Measurements from ENCODE around the gene LLGL1. TPM values are rescaled to one million over a fixed set of nuclear protein-coding genes. Genes with fewer than 3 reads are reported as not detected.

Gene LLGL1
- total and polyA plus RNA-seq, 7 experiments from 2014 or later, result 0.89 to 21.6 (median 13.6) TPM

GRCh38 chr17:18224387-18225120, 881 bp upstream of the LLGL1 start:
- intact Hi-C loops (cut with micrococcal nuclease), result loop anchor here (1.0 to 2.0 kb wide), 6 partner anchors 36 to 748 kb away; partner anchors contain the start of genes ALKBH5 (in 2 of the 2), MIEF2 (in 2 of the 2), SMCR8 (in 2 of the 2) and MED9 (in 1 of the 2)
- Mint-ChIP-seq H3K27me3 (no peaks in the 10 kb centered on the region), H3K27ac (peak overlapping the region in 4 of 9 donors; percentile 64 to 80 (median 77)), H3K4me1 (peaks cover 24 to 30% (median 27%) of the 10 kb centered on the region in 7 donors), H3K9me3 (peaks cover 0 to 4% (median 0%) of the 10 kb centered on the region in 11 donors), H3K36me3 (no peaks in the 10 kb centered on the region), H3K4me3 (peak overlapping the region; percentile 54 to 88 (median 64))
- H3K4me1 ChIP-seq (ENCODE audit: control insufficient read depth in 2 of 2, insufficient read depth in 2 of 2, low read length in 2 of 2), result peaks cover 7 to 13% of the 10 kb centered on the region in 2 donors
- no peaks in the 10 kb centered on the region for H3K36me3 ChIP-seq (ENCODE audit: control insufficient read depth in 2 of 3, insufficient read depth in 3 of 3, low read length in 3 of 3)
- H3K27me3 ChIP-seq (ENCODE audit: control insufficient read depth in 2 of 2, insufficient read depth in 2 of 2, low read length in 2 of 2), result no peaks in the 10 kb centered on the region
- ATAC-seq, result no peak
- no peaks in the 10 kb centered on the region for H3K9me3 ChIP-seq (ENCODE audit: control insufficient read depth in 2 of 3, low read length in 3 of 3)
- POLR2A ChIA-PET, result interaction anchor here (0.7 to 2.0 kb wide), 6 partner anchors 10 to 515 kb away, joined by 3 to 8 read pairs (median 3); partner anchors contain the start of gene ALKBH5
- H3K27ac ChIP-seq (ENCODE audit: low read depth, low read length), result peak overlapping the region; percentile 34
- H3K4me3 ChIP-seq (ENCODE audit: low read length), result peak overlapping the region; percentile 46
- DNase-seq, result no peak
- CTCF ChIA-PET, result interaction anchor here (1.0 kb wide), 2 partner anchors 27 to 450 kb away, joined by 3 read pairs; no protein-coding TSS in a partner anchor

GRCh38 chr17:18225642-18226283, 328 bp downstream of the LLGL1 start:
- ChIA-PET POLR2A (no interaction called here), CTCF (no interaction called here)
- H3K27me3 ChIP-seq (ENCODE audit: control insufficient read depth in 2 of 2, insufficient read depth in 2 of 2, low read length in 2 of 2), result no peaks in the 10 kb centered on the region
- peak overlapping the region; percentile 88 to 100 (median 94) for H3K4me3 Mint-ChIP-seq
- H3K36me3 ChIP-seq (ENCODE audit: control insufficient read depth in 2 of 3, insufficient read depth in 3 of 3, low read length in 3 of 3), result no peaks in the 10 kb centered on the region
- H3K27me3 Mint-ChIP-seq, result no peaks in the 10 kb centered on the region
- peaks cover 0 to 4% (median 0%) of the 10 kb centered on the region in 11 donors for H3K9me3 Mint-ChIP-seq
- intact Hi-C loops (cut with micrococcal nuclease), result loop anchor here (1.0 to 2.0 kb wide), 6 partner anchors 35 to 749 kb away; partner anchors contain the start of genes ALKBH5 (in 2 of the 2), MIEF2 (in 2 of the 2), SMCR8 (in 2 of the 2) and MED9 (in 1 of the 2)
- peak overlapping the region; percentile 71 to 95 (median 90) for H3K27ac Mint-ChIP-seq
- DNase-seq (peak in 3 of 9 donors; percentile 16 to 27 (median 18)), ATAC-seq (no peak)
- peak overlapping the region; percentile 83 for H3K4me3 ChIP-seq (ENCODE audit: low read length)
- H3K4me1 ChIP-seq (ENCODE audit: control insufficient read depth in 2 of 2, insufficient read depth in 2 of 2, low read length in 2 of 2), result peaks cover 7 to 13% of the 10 kb centered on the region in 2 donors
- H3K4me1 Mint-ChIP-seq, result peaks cover 24 to 30% (median 27%) of the 10 kb centered on the region in 7 donors
- H3K27ac ChIP-seq (ENCODE audit: low read depth, low read length), result peak overlapping the region; percentile 73
- no peaks in the 10 kb centered on the region for H3K9me3 ChIP-seq (ENCODE audit: control insufficient read depth in 2 of 3, low read length in 3 of 3)
- no peaks in the 10 kb centered on the region for H3K36me3 Mint-ChIP-seq

- intact Hi-C loops (cut with micrococcal nuclease), result no loop called here
- ChIA-PET POLR2A (no interaction called here), CTCF (no interaction called here)
Measured at GRCh38 chr17:18226284-18226945, 980 bp downstream of the LLGL1 start.

GRCh38 chr17:18227635-18228034, 2.2 kb downstream of the LLGL1 start:
- Mint-ChIP-seq H3K4me3 (peak overlapping the region in 5 of 10 donors; percentile 7 to 73 (median 25)), H3K36me3 (no peaks in the 10 kb centered on the region), H3K4me1 (peaks cover 24 to 30% (median 27%) of the 10 kb centered on the region in 7 donors), H3K9me3 (peaks cover 0 to 4% (median 0%) of the 10 kb centered on the region in 11 donors), H3K27me3 (no peaks in the 10 kb centered on the region), H3K27ac (peak overlapping the region in 3 of 9 donors; percentile 12 to 48 (median 45))
- H3K4me3 ChIP-seq (ENCODE audit: low read length), result no peak overlapping the region
- ChIA-PET POLR2A (no interaction called here), CTCF (interaction anchor here (0.7 kb wide), 1 partner anchor 36 kb away, joined by 5 read pairs; no protein-coding TSS in a partner anchor)
- H3K36me3 ChIP-seq (ENCODE audit: control insufficient read depth in 2 of 3, insufficient read depth in 3 of 3, low read length in 3 of 3), result peaks cover 0 to 9% (median 0%) of the 10 kb centered on the region in 3 experiments
- H3K27me3 ChIP-seq (ENCODE audit: control insufficient read depth in 2 of 2, insufficient read depth in 2 of 2, low read length in 2 of 2), result no peaks in the 10 kb centered on the region
- no peaks in the 10 kb centered on the region for H3K9me3 ChIP-seq (ENCODE audit: control insufficient read depth in 2 of 3, low read length in 3 of 3)
- ATAC-seq, result no peak
- intact Hi-C loops (cut with micrococcal nuclease), result no loop called here
- no peak overlapping the region for H3K27ac ChIP-seq (ENCODE audit: low read depth, low read length)
- H3K4me1 ChIP-seq (ENCODE audit: control insufficient read depth in 2 of 2, insufficient read depth in 2 of 2, low read length in 2 of 2), result peaks cover 7 to 13% of the 10 kb centered on the region in 2 donors
- no peak for DNase-seq

More at GRCh38 chr17:18226284-18226945, 980 bp downstream of the LLGL1 start:
- ATAC-seq, result no peak
- Histone ChIP-seq H3K4me1 (ENCODE audit: control insufficient read depth in 2 of 2, insufficient read depth in 2 of 2, low read length in 2 of 2) (peaks cover 7 to 13% of the 10 kb centered on the region in 2 donors), H3K9me3 (ENCODE audit: control insufficient read depth in 2 of 3, low read length in 3 of 3) (no peaks in the 10 kb centered on the region), H3K36me3 (ENCODE audit: control insufficient read depth in 2 of 3, insufficient read depth in 3 of 3, low read length in 3 of 3) (no peaks in the 10 kb centered on the region), H3K27me3 (ENCODE audit: control insufficient read depth in 2 of 2, insufficient read depth in 2 of 2, low read length in 2 of 2) (no peaks in the 10 kb centered on the region), H3K27ac (ENCODE audit: low read depth, low read length) (peak overlapping the region; percentile 73), H3K4me3 (ENCODE audit: low read length) (peak overlapping the region; percentile 83)
- H3K36me3 Mint-ChIP-seq, result no peaks in the 10 kb centered on the region
- peak overlapping the region; percentile 71 to 95 (median 90) for H3K27ac Mint-ChIP-seq
- H3K9me3 Mint-ChIP-seq, result peaks cover 0 to 4% (median 0%) of the 10 kb centered on the region in 11 donors
- DNase-seq, result peak in 1 of 9 donors; percentile 5
- peak overlapping the region; percentile 88 to 100 (median 94) for H3K4me3 Mint-ChIP-seq
- no peaks in the 10 kb centered on the region for H3K27me3 Mint-ChIP-seq
- H3K4me1 Mint-ChIP-seq, result peaks cover 24 to 30% (median 27%) of the 10 kb centered on the region in 7 donors

GRCh38 chr17:18228176-18228682, 2.8 kb downstream of the LLGL1 start:
- Histone ChIP-seq H3K4me1 (ENCODE audit: control insufficient read depth in 2 of 2, insufficient read depth in 2 of 2, low read length in 2 of 2) (peaks cover 7 to 13% of the 10 kb centered on the region in 2 donors), H3K36me3 (ENCODE audit: control insufficient read depth in 2 of 3, insufficient read depth in 3 of 3, low read length in 3 of 3) (peaks cover 0 to 15% (median 0%) of the 10 kb centered on the region in 3 experiments), H3K27me3 (ENCODE audit: control insufficient read depth in 2 of 2, insufficient read depth in 2 of 2, low read length in 2 of 2) (no peaks in the 10 kb centered on the region), H3K9me3 (ENCODE audit: control insufficient read depth in 2 of 3, low read length in 3 of 3) (no peaks in the 10 kb centered on the region), H3K4me3 (ENCODE audit: low read length) (no peak overlapping the region), H3K27ac (ENCODE audit: low read depth, low read length) (no peak overlapping the region)
- intact Hi-C loops (cut with micrococcal nuclease), result no loop called here
- Mint-ChIP-seq H3K9me3 (peaks cover 0 to 4% (median 0%) of the 10 kb centered on the region in 11 donors), H3K4me1 (peaks cover 24 to 30% (median 27%) of the 10 kb centered on the region in 7 donors), H3K4me3 (peak overlapping the region in 2 of 10 donors; percentile 26 to 73), H3K36me3 (no peaks in the 10 kb centered on the region), H3K27ac (peak overlapping the region in 2 of 9 donors; percentile 45 to 84), H3K27me3 (no peaks in the 10 kb centered on the region)
- DNase-seq (no peak), ATAC-seq (no peak)
- CTCF ChIA-PET, result no interaction called here
- POLR2A ChIA-PET, result no interaction called here

GRCh38 chr17:18229254-18229653, 3.8 kb downstream of the LLGL1 start:
- H3K4me3 ChIP-seq (ENCODE audit: low read length), result no peak overlapping the region
- H3K9me3 Mint-ChIP-seq, result peaks cover 0 to 4% (median 0%) of the 10 kb centered on the region in 11 donors
- peak overlapping the region in 1 of 9 donors; percentile 41 for H3K27ac Mint-ChIP-seq
- H3K36me3 Mint-ChIP-seq, result no peaks in the 10 kb centered on the region
- no peak for ATAC-seq
- no peak for DNase-seq
- no peaks in the 10 kb centered on the region for H3K27me3 Mint-ChIP-seq
- peaks cover 7 to 13% of the 10 kb centered on the region in 2 donors for H3K4me1 ChIP-seq (ENCODE audit: control insufficient read depth in 2 of 2, insufficient read depth in 2 of 2, low read length in 2 of 2)
- POLR2A ChIA-PET, result no interaction called here
- H3K36me3 ChIP-seq (ENCODE audit: control insufficient read depth in 2 of 3, insufficient read depth in 3 of 3, low read length in 3 of 3), result peaks cover 0 to 26% (median 3%) of the 10 kb centered on the region in 3 experiments
- CTCF ChIA-PET, result interaction anchor here (0.6 kb wide), 1 partner anchor 139 kb away, joined by 3 read pairs; no protein-coding TSS in a partner anchor
- no peak overlapping the region for H3K27ac ChIP-seq (ENCODE audit: low read depth, low read length)
- no peaks in the 10 kb centered on the region for H3K9me3 ChIP-seq (ENCODE audit: control insufficient read depth in 2 of 3, low read length in 3 of 3)
- H3K4me3 Mint-ChIP-seq, result peak overlapping the region in 1 of 10 donors; percentile 41
- peaks cover 24 to 30% (median 27%) of the 10 kb centered on the region in 7 donors for H3K4me1 Mint-ChIP-seq
- intact Hi-C loops (cut with micrococcal nuclease), result no loop called here
- no peaks in the 10 kb centered on the region for H3K27me3 ChIP-seq (ENCODE audit: control insufficient read depth in 2 of 2, insufficient read depth in 2 of 2, low read length in 2 of 2)
